Pancreas (tissue), 10 donors: Measurements from ENCODE around the gene SPACA6. TPM values are rescaled to one million over a fixed set of nuclear protein-coding genes. Genes with fewer than 3 reads are reported as not detected.

Experiments
- ATAC-seq, 4 donors: fragments of 200-7000 bp; cut with Tn5 transposase; one replicate each; pipeline versions ENCODE4 v1.8.0 to v1.9.1; 2020; ENCODE audit warnings: mild to moderate bottlenecking in 4 of 4, moderate library complexity in 4 of 4
- DNase-seq, 6 donors: peaks; one replicate each; pipeline ENCODE4 v3.0.0-alpha.2; 2020
- FAIRE-seq: peaks from 2 replicates; lab custom pipeline; 2012; peaks lifted over from hg19 to GRCh38; lab: Jason Lieb, UNC
- H3K27ac ChIP-seq, 4 donors: fragments of 200-600 bp; sonication (generic); 1 replicate in 3 of 4; 2 replicates in 1 of 4; pipeline versions ENCODE4 v1.5.0 to v1.8.0; 2020
- H3K27me3 ChIP-seq, 4 donors: fragments of 200-600 bp; one replicate each; pipeline ENCODE4 v1.8.0; 2021
- H3K36me3 ChIP-seq, 3 donors: fragments of 200-600 bp; sonication (generic) in 1 of 3; one replicate each; pipeline versions ENCODE4 v1.5.0 to v1.8.0; 2020 to 2021
- H3K4me1 ChIP-seq, 3 donors: fragments of 200-600 bp; one replicate each; pipeline ENCODE4 v1.8.0; 2021
- H3K4me3 ChIP-seq, 4 donors: fragments of 200-600 bp; sonication (generic) in 2 of 4; one replicate each; pipeline versions ENCODE4 v1.5.0 to v1.8.0; 2020 to 2021
- H3K9me3 ChIP-seq, 4 donors: fragments of 200-600 bp; one replicate each; pipeline ENCODE4 v1.8.0; 2021
- CTCF ChIP-seq, 4 donors: fragments of 200-600 bp; sonication (generic) in 3 of 4; IDR thresholded peaks; one replicate each; pipeline versions ENCODE4 v1.5.0 to v1.8.0; 2021; ENCODE audit warnings: antibody characterized with exemption in 4 of 4
- WGBS, 2 donors: extraction: QIAGEN DNeasy Blood & Tissue Kit; methylation state at CpG; one replicate each; pipeline ENCODE4 v1.1.7; 2013; 5-methylcytosine and 5-hydroxymethylcytosine counted together
- intact Hi-C, 3 donors: fragments of 100-400 bp; cut with DNase I; formaldehyde crosslinking; loops; one replicate each; pipeline versions ENCODE4 v1.11.1 to v1.14.2; 2022
- polyA plus RNA-seq, 2 donors: library from polyadenylated mRNA; stranded (reverse); fragments of 200-250 nt; gene quantifications; one replicate each; pipeline ENCODE4 v1.2.3, GENCODE V29; 2013
- total RNA-seq, 6 donors: library from RNA; stranded (reverse); fragmentation: NEBNext Ultra II Directional in 4 of 6; extraction: Animal tissue kit (Norgen Biotek cat#: 25700) in 4 of 6; gene quantifications; one replicate each; pipeline versions ENCODE4 v1.2.1 to v1.2.4, GENCODE V29; 2021 to 2023
- donor health status: healthy with polysubstance abuse.
- donor health status: DM: no; HTN: no; CAD: no; lungs with moderate emphysema.
- donor health status: DM: no; HTN: no; CAD: no.
- donor health status: control.
- donor health status: control.
- donor health status: Bipolar disorder and iron deficiency.
- donor health status: DM: yes; HTN: yes; CAD: no.
- donor health status: DM: no; HTN: no; CAD: no.
- donor health status: DM: no; HTN: no; CAD: no.
- donor health status: DM: yes; HTN: yes; CAD: no.

SPACA6 gene
- total and polyA plus RNA-seq, 8 donors: 3.8 to 29.4 (median 7.5) TPM

- Histone ChIP-seq H3K27ac (peak overlapping the region; percentile 63 to 89 (median 81)), H3K4me1 (no peaks in the 10 kb centered on the region), H3K4me3 (peak overlapping the region; percentile 40 to 69 (median 58)), H3K27me3 (no peaks in the 10 kb centered on the region), H3K9me3 (no peaks in the 10 kb centered on the region), H3K36me3 (no peaks in the 10 kb centered on the region)
- FAIRE-seq (no peak), DNase-seq (peak; percentile 86 to 93 (median 90)), ATAC-seq (peak; percentile 87 to 92 (median 90))
- no peak for TF ChIP-seq CTCF (IDR thresholded peaks at IDR 0.05)
- intact Hi-C loops: no loop called here
- WGBS, 2 donors: 0 to 2% methylated on average over 22 to 62 of the region's 63 CpGs
Observed at GRCh38 chr19:51688671-51689571, 4.2 kb upstream of the SPACA6 start.

GRCh38 chr19:51689751-51690453 lies 3.2 kb upstream of the SPACA6 start:
- peak in 5 of 6 donors; percentile 43 to 83 (median 60) for DNase-seq
- peak overlapping the region; percentile 40 to 69 (median 58) for H3K4me3 ChIP-seq
- H3K36me3 ChIP-seq: no peaks in the 10 kb centered on the region
- intact Hi-C loops: no loop called here
- 3 to 5% methylated on average over 18 to 21 of the region's 21 CpGs for whole genome bisulfite sequencing, 2 donors
- no peaks in the 10 kb centered on the region for H3K27me3 ChIP-seq
- H3K9me3 ChIP-seq: no peaks in the 10 kb centered on the region
- TF ChIP-seq CTCF (IDR thresholded peaks at IDR 0.05): no peak
- peak overlapping the region; percentile 63 to 89 (median 81) for H3K27ac ChIP-seq
- FAIRE-seq: no peak
- peak; percentile 6 to 12 (median 8) for ATAC-seq
- no peaks in the 10 kb centered on the region for H3K4me1 ChIP-seq

- ATAC-seq (peak; percentile 33 to 59 (median 54)), FAIRE-seq (no peak), DNase-seq (peak; percentile 49 to 81 (median 71))
- TF ChIP-seq CTCF (IDR thresholded peaks at IDR 0.05): no peak
- H3K4me3 ChIP-seq: peak overlapping the region; percentile 40 to 69 (median 58)
- WGBS, 2 donors: 5% methylated on average over 11 to 16 of the region's 21 CpGs
- intact Hi-C loops: no loop called here
- no peaks in the 10 kb centered on the region for H3K36me3 ChIP-seq
- H3K27me3 ChIP-seq: no peaks in the 10 kb centered on the region
- no peaks in the 10 kb centered on the region for H3K4me1 ChIP-seq
- H3K9me3 ChIP-seq: no peaks in the 10 kb centered on the region
- H3K27ac ChIP-seq: peak overlapping the region; percentile 43 to 89 (median 75)
Observed at GRCh38 chr19:51690454-51691073, 2.6 kb upstream of the SPACA6 start.

- DNase-seq (no peak), ATAC-seq (no peak), FAIRE-seq (no peak)
- no peaks in the 10 kb centered on the region for H3K9me3 ChIP-seq
- H3K36me3 ChIP-seq: no peaks in the 10 kb centered on the region
- intact Hi-C loops: no loop called here
- 35 to 37% methylated on average over 7 to 9 of the region's 9 CpGs for WGBS, 2 donors
- H3K4me1 ChIP-seq: no peaks in the 10 kb centered on the region
- peak overlapping the region; percentile 40 to 69 (median 58) for H3K4me3 ChIP-seq
- no peak for TF ChIP-seq CTCF (IDR thresholded peaks at IDR 0.05)
- H3K27ac ChIP-seq: peak overlapping the region; percentile 43 to 89 (median 75)
- H3K27me3 ChIP-seq: no peaks in the 10 kb centered on the region
Observed at GRCh38 chr19:51691074-51691583, 2.0 kb upstream of the SPACA6 start.
